ENCODE measurements around the gene URGCP. TPM values are rescaled to one million over a fixed set of nuclear protein-coding genes. Genes with fewer than 3 reads are reported as not detected.

URGCP gene
- polyA plus RNA-seq, 1 of the 3 experiments (the other 2 are of a cell fraction) = 22.9 TPM

DNA sequence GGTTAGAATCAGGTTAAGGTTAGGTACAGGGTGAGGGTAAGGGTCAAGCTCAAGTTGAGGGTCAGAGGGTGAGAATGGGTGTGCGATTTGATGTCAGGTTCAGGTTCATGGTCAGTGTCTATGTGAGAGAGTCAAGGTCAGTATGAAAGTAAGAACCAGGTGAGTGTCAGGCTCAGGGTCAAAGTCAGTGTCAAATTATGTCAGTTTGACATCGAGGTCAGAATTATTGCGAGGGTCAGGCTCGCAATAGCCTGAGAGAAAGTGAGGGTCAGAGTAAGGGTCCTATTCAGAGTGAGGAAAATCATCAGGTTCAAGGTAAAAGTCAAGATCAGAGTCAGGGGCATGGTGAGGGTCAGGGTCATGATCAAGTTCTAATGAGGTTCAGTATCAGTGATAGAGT, 50.1 kb downstream of the URGCP start:
- no peak overlapping the region for H3K27ac ChIP-seq (ENCODE audit: low read depth in 2 of 2, low read length in 1 of 2)
- no peaks in the 10 kb centered on the region for H3F3A ChIP-seq (replicated peaks; ENCODE audit: insufficient read depth)
- ChIA-PET CTCF (interaction anchor here (1.4 to 6.3 kb wide), 2 partner anchors 17 to 157 kb away, joined by 3 to 57 read pairs; no protein-coding TSS in a partner anchor), POLR2A (no interaction called here)
- H3K9me2 ChIP-seq = no peaks in the 10 kb centered on the region
- H4K20me1 ChIP-seq (ENCODE audit: insufficient read depth) = no peaks in the 10 kb centered on the region
- H3K79me2 ChIP-seq (ENCODE audit: insufficient read depth) = no peaks in the 10 kb centered on the region
- WGBS (ENCODE audit: low lambda C conversion rate) = 56% methylated on average over 4 of the region's 4 CpGs
- H3K27me3 ChIP-seq (ENCODE audit: insufficient read depth) = 0 out of 2 replicates have a peak, but pooled peaks cover 6% of the 10 kb centered on the region
- no peak overlapping the region for H3K9ac ChIP-seq
- H3K4me1 ChIP-seq (ENCODE audit: control insufficient read depth in 1 of 2, insufficient read depth in 2 of 2, low read depth in 1 of 2, low read length in 1 of 2) = no peaks in the 10 kb centered on the region; a peak in 1 of 4 replicates
- no peaks in the 10 kb centered on the region for H3K9me3 ChIP-seq
- DNase-seq = no peak
- TF ChIP-seq FOXJ3 (CRISPR knock-in tag; IDR thresholded peaks at IDR 0.05) (no peak), GATA2 (CRISPR knock-in tag; IDR thresholded peaks at IDR 0.05) (no peak), TEAD4 (IDR thresholded peaks at IDR 0.05; ENCODE audit: borderline replicate concordance, insufficient read depth) (no peak), RFX5 (IDR thresholded peaks at IDR 0.05; ENCODE audit: low read length) (no peak), CHD2 (IDR thresholded peaks at IDR 0.05; ENCODE audit: low read length, partially characterized antibody) (no peak), TAF1 (IDR thresholded peaks at IDR 0.05; ENCODE audit: borderline replicate concordance, low read depth, low read length) (no peak), SIN3A (IDR thresholded peaks at IDR 0.05; ENCODE audit: borderline replicate concordance, low read depth, low read length) (no peak), MXI1 (IDR thresholded peaks at IDR 0.05; ENCODE audit: low read depth, low read length) (no peak), FOSL2 (IDR thresholded peaks at IDR 0.05; ENCODE audit: borderline replicate concordance, low read depth) (no peak), ELF1 (IDR thresholded peaks at IDR 0.05) (no peak)
- TF ChIP-seq, protein P1, sequence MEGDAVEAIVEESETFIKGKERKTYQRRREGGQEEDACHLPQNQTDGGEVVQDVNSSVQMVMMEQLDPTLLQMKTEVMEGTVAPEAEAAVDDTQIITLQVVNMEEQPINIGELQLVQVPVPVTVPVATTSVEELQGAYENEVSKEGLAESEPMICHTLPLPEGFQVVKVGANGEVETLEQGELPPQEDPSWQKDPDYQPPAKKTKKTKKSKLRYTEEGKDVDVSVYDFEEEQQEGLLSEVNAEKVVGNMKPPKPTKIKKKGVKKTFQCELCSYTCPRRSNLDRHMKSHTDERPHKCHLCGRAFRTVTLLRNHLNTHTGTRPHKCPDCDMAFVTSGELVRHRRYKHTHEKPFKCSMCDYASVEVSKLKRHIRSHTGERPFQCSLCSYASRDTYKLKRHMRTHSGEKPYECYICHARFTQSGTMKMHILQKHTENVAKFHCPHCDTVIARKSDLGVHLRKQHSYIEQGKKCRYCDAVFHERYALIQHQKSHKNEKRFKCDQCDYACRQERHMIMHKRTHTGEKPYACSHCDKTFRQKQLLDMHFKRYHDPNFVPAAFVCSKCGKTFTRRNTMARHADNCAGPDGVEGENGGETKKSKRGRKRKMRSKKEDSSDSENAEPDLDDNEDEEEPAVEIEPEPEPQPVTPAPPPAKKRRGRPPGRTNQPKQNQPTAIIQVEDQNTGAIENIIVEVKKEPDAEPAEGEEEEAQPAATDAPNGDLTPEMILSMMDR (IDR thresholded peaks at IDR 0.05) = no peak
- TF ChIP-seq, protein P2, sequence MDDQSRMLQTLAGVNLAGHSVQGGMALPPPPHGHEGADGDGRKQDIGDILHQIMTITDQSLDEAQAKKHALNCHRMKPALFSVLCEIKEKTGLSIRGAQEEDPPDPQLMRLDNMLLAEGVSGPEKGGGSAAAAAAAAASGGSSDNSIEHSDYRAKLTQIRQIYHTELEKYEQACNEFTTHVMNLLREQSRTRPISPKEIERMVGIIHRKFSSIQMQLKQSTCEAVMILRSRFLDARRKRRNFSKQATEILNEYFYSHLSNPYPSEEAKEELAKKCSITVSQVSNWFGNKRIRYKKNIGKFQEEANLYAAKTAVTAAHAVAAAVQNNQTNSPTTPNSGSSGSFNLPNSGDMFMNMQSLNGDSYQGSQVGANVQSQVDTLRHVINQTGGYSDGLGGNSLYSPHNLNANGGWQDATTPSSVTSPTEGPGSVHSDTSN (IDR thresholded peaks at IDR 0.05) = no peak
- H3K4me3 ChIP-seq (ENCODE audit: low read depth in 2 of 2, low read length in 1 of 2) = no peak overlapping the region
- no peak overlapping the region for H2AFZ ChIP-seq (ENCODE audit: low read depth)
- H3K4me2 ChIP-seq = no peak overlapping the region
- no peaks in the 10 kb centered on the region for H3K36me3 ChIP-seq (replicated peaks in 1 of 2; ENCODE audit: control insufficient read depth in 1 of 2, insufficient read depth in 2 of 2, low read length in 1 of 2)

DNA sequence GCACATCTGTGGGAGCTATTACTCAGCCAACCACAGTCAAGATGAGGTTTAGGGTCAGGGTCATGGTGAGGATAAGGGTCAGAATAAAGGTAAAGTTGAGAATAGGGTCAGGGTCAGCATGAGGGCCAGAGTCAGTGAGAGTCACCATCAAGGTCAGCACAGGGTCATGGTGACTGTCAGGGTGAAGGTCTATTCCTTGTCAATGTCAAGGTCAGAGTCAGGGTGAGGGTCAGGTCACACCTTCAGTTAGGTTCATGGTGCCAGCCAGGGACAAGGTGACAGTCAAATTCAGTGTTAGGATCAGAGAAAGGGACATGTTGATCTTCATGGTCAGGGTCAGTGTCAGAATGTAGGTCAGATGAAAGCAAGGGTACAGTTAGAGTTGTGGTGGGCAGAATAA, 51.2 kb downstream of the URGCP start:
- Histone ChIP-seq H3K27me3 (ENCODE audit: insufficient read depth) (0 out of 2 replicates have a peak, but pooled peaks cover 5% of the 10 kb centered on the region), H3K36me3 (replicated peaks in 1 of 2; ENCODE audit: control insufficient read depth in 1 of 2, insufficient read depth in 2 of 2, low read length in 1 of 2) (no peaks in the 10 kb centered on the region), H3K27ac (ENCODE audit: low read depth in 2 of 2, low read length in 1 of 2) (no peak overlapping the region), H3K9ac (no peak overlapping the region), H3K4me1 (ENCODE audit: control insufficient read depth in 1 of 2, insufficient read depth in 2 of 2, low read depth in 1 of 2, low read length in 1 of 2) (no peaks in the 10 kb centered on the region), H3F3A (replicated peaks; ENCODE audit: insufficient read depth) (no peaks in the 10 kb centered on the region), H3K9me3 (no peaks in the 10 kb centered on the region), H4K20me1 (ENCODE audit: insufficient read depth) (no peaks in the 10 kb centered on the region), H3K4me3 (ENCODE audit: low read depth in 2 of 2, low read length in 1 of 2) (no peak overlapping the region), H3K4me2 (no peak overlapping the region), H2AFZ (ENCODE audit: low read depth) (no peak overlapping the region), H3K79me2 (ENCODE audit: insufficient read depth) (no peaks in the 10 kb centered on the region), H3K9me2 (no peaks in the 10 kb centered on the region)
- POLR2A ChIA-PET = no interaction called here
- DNase-seq = no peak
- TF ChIP-seq, protein P2 (IDR thresholded peaks at IDR 0.05) = no peak
- TF ChIP-seq NRF1 (IDR thresholded peaks at IDR 0.05; ENCODE audit: low read depth, low read length) (no peak), FOXM1 (IDR thresholded peaks at IDR 0.05; ENCODE audit: low read depth) (no peak), RCOR1 (IDR thresholded peaks at IDR 0.05; ENCODE audit: low read length) (no peak), ELF1 (IDR thresholded peaks at IDR 0.05) (no peak)
- TF ChIP-seq, protein P3, sequence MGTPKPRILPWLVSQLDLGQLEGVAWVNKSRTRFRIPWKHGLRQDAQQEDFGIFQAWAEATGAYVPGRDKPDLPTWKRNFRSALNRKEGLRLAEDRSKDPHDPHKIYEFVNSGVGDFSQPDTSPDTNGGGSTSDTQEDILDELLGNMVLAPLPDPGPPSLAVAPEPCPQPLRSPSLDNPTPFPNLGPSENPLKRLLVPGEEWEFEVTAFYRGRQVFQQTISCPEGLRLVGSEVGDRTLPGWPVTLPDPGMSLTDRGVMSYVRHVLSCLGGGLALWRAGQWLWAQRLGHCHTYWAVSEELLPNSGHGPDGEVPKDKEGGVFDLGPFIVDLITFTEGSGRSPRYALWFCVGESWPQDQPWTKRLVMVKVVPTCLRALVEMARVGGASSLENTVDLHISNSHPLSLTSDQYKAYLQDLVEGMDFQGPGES (IDR thresholded peaks at IDR 0.05; ENCODE audit: low read depth, low read length) = no peak
- TF ChIP-seq, protein P4, sequence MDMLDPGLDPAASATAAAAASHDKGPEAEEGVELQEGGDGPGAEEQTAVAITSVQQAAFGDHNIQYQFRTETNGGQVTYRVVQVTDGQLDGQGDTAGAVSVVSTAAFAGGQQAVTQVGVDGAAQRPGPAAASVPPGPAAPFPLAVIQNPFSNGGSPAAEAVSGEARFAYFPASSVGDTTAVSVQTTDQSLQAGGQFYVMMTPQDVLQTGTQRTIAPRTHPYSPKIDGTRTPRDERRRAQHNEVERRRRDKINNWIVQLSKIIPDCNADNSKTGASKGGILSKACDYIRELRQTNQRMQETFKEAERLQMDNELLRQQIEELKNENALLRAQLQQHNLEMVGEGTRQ (IDR thresholded peaks at IDR 0.05; ENCODE audit: borderline replicate concordance, low read depth, low read length) = no peak
- CTCF ChIA-PET = interaction anchor here (0.9 to 6.3 kb wide), 5 partner anchors 12 to 273 kb away, joined by 3 to 57 read pairs (median 7); partner anchors contain the start of gene STK17A

Data from SK-N-SH (cell line).